NOMO-1 treated with DMSO at 0.1 percent for 48 hours (cell line): ENCODE data around the gene XPNPEP1.

Source experiments
- DNase-seq: peaks from one replicate; lab custom pipeline; 2025; ENCODE audit not compliant: unreplicated experiment; lab: John Stamatoyannopoulos, UW

XPNPEP1 gene

DNA sequence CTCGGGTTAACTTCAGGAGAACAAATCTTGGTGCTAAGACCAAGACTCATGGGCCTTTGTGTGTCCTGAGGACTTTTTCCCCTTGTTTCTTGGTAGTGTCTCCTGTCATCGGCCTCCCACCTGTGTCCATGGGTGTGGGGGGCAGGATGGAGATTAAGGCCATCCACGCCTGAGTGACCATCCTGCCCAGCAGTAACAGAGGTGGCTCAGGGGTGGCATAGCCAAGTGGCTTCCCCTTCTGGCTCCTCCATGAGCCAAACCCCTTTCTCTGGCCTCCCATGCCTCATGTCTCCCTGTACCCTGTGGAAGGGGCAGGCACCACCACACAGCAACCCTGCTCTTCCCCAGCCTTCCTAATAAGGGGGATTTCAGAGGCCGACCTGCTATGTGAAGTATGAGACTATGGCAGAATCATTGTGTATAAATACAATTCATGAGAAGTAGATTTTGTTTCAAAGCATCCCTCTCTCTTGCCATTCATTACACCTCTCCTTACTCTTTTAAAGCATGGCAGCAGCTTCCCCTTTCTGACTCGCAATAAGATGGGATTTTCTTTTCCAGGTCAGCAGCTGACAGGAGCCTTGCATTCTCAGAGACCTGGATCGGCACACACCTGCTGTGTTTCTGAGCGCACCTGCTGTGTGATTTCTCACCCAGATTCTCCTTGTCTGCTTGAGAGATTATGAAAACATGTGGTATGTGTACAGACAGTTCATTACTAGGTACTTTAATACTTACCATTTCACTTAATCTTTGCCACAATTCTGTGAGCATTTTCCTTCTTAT is 102.5 kb downstream of the XPNPEP1 start:
- DNase-seq: no peak

DNA sequence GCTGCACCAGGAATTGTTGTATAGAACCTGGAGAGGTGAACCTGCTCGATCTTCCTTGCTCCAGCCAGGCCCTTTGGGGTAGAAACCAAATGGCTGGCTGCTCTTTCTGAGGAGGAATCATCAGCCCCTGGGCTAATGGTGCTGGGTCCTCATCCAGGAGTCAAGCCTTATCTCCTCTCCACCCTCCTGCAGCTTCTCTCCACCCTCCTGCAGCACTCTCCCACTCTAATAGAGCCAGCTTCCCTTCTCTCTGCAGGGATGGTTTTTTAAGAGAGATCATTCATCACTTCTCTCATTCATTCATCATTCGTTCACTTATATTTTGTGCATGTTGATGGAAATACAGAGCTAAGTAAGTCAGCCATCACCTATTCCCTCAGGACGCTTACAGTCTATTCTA is 103.5 kb downstream of the XPNPEP1 start:
- no peak for DNase-seq
